Activated naive CD4-positive, alpha-beta T cell treated with Interleukin-2 at 50 U/mL for 16 hours (primary cell): Measurements from ENCODE around the gene MTA2.

Source experiments
- DNase-seq: peaks from one replicate; pipeline ENCODE4 v3.0.0-alpha.2; 2020

Gene MTA2

DNA sequence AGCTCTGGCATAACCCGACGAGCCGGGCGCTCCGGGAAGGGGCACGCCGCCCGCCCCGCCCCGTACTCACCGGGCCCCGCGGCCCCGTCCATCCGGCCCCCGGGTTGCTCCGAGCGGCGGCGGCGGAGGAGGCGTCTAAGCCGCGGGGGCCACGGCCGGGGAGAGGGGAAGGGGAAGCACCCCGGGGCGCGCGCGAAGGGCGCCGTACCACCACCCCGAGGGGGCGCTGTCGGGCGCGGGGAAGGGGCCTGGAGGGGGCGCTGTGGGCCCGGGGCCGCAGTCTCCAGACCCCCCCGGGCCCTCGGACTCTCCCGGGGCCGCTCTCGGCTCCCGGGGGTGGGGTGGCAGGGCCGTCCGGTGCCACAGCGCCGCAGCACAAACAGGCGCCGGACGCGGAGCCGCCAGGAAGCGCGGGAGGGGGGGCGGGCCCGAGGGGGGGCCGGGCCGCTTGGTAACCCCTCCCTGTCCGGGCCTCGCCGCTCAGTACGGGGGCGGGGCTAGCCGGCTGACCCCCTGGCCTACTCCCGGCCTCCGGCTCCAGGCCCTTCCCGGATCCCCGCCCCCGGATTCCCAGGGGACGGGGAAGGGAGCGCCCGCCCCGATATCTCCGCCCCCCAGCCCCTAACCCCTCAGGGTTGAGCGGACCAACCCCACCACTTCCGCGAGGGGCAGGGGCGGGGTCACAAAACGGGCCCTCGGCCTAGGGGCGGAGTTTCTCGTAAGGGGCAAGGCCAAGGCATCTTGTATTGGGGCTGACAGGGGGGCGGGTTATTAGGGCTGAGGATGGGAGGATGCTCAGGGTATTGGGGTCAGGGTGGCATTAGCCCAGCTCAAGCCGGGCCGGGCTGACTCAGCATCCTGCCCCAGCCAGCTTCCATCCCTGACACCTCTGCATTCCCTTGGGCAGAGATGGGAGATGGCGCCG, 11.0 kb upstream of the MTA2 start, which contains the start of the genes EML3 and ROM1:
EML3 (minus strand) TSS at position 410 of the 925 bp plus-strand sequence; CDS start at position 92, 318 bp downstream.
ROM1 (plus strand) TSS at position 892 of the 925 bp plus-strand sequence; CDS start at position 917, 25 bp downstream.
- peak; percentile 89 for DNase-seq

DNA sequence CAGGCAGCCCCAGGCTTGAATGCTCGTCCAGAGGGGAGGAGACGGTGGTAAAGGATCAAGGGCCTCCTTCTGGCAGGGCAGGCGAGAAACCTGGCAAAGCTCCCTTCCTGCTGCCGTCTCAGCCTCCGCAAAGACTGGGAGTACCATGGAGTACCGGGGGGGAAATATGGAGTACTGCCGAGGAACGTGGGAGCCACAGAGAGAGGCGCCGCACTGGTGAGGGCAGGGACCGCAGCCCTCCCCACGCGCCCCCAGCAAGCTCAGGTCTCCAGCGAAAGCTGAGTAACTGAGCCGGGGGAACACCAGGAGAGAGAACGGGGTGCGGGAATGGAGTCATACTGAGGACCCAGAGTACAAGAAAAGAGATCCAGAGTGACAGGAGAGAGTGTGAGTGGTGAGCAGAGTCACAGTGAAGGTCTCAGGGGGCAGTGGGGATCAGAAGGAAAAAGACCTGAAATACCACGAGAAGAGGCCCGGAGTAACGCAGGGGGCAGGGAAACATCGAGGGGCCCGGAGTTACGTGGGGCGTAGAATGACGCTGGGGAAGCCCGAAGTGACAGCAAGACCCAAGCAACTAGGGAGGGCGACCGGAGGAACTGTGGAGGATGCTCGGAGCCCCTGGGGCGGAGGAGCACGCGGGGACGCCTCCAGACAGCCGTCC, 10.2 kb upstream of the MTA2 start:
- DNase-seq: peak; percentile 64

DNA sequence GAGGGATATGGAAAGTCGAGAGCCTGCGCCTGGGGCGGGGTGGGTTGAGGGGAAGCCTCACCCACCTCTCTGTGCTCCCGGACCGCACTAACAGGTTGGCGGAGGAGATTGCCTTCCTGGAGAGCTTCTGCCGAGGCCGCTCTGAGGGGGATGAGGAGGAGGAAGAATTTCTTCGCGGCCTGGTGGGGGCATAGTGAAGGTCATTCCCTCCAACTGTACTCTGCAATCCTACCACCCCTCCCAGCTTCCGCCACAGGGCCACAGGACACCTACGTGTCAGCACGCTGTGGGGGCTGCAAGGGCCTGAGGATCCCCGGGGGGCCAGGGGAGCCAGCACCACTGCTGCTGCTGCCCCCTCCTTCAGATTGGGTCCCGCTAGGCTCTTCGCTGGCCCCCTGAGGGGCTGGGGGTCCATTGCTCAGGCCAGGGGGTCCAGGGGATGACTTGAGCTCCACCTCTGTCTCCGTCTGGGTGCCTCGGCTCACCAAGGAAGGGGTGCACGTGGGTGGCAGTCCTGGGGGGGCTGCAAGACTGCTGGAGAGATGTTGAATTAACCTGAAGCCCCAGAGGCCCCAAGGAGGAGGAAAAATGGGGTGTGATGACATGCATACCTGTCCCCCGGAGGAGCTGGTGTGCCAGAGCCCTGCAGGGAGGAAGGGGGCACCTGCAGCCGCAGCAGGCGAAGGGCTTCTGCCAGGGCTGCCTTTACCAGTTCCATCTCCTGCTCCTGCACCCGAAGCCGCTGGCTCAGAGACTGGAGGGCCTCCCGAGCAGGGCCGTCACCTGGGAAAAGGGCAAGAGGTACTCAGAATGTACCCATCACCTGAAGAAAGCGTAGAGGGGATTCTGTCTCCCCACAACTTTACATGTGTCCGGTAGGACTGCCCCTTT, 9.4 kb upstream of the MTA2 start:
- DNase-seq: no peak

DNA sequence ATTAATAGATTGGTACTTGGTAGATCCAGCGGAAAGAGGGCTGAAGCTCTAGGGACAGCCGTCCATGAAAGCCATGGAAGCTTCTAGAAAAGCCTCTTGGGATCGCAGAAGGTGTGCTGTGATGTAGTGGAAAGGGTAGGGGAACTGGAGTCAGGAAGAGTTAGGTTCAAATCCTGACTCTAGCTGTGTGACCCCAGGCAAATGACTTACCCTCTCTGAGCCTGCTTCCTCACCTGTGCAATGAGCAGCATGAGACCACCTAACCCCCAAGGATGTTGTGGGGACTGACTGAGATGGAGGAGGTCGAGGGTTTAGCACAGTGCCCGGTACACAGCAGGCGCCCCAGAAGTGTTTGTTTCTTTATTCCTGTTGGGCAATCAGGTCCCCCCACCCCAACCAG, 8.7 kb upstream of the MTA2 start:
- DNase-seq: no peak

DNA sequence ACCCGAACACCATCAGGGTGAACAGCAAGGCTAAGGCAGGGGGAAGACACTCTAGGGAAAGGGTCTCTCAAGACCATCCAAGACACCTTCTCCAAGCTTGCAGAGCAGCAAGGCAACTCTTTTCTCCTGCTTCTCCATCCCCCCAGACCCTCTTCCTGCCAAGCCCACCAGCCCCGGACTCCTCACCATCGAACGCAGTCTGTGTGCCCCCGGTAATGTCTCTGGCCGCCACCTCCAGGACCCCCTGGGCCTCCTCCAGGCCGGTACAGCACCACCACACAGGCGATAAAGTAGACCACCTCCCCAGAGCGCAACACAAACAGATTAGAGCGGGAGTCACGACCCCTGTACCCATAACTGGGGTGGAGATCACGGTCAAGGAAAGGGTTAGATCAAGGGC, 7.1 kb upstream of the MTA2 start:
- no peak for DNase-seq

DNA sequence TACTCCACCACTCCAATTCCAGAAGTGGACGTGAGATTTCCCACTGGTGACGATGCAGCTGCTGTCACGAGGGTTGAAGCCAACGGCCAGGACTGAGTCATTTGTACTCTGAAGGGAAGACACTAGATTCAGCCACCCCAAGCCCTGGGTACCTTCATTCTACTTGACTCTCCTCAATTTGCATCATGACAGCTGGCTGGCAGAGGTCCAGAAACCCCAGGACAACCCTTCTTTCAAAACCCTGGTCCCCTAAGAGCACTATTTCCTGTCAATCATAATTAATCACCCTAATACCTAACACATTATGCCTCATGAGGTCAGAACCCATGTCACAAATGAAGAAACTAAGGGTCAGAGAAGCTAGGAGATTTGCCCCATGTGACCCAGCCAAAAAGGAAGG, 6.0 kb upstream of the MTA2 start:
- DNase-seq: no peak

DNA sequence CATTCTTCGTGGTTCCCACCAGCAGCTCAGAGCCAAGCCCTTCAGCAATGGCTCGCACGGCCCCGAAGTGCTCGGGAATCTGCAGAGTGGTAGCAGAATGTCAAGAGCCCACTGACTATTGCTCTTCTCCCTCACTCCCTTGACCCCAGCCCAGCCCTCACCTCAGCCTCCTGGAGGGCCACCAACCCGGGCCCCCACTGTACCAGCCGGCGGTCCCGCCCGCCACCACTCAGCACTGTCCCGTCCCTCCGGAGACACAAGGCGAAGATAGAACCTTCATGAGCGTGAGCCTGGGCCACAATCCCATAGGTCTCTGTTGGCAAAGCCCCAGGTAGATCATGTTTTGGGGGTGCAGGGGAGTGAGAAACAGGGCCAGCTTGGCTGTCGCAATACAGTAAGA, 4.2 kb upstream of the MTA2 start:
- no peak for DNase-seq

DNA sequence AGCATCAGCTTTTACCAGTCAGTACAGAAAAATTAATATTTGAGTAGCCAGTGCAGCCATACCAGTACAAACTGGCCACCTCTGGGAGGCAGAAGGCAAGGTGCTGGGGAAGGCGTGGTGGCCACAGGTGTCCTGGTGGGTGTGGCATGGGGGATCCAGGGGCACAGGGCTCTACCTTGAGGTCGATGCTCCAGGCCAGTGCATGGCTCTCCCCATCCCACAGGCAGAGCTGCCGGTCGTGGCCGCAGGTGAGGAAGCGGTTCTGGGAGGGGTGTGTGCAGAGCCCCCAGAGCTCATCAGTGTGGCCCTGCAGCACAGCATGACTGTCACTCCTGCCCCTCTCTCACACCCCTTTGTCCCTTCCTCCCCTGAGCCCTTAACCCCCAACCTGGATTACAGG, 3.8 kb upstream of the MTA2 start:
- DNase-seq: no peak

DNA sequence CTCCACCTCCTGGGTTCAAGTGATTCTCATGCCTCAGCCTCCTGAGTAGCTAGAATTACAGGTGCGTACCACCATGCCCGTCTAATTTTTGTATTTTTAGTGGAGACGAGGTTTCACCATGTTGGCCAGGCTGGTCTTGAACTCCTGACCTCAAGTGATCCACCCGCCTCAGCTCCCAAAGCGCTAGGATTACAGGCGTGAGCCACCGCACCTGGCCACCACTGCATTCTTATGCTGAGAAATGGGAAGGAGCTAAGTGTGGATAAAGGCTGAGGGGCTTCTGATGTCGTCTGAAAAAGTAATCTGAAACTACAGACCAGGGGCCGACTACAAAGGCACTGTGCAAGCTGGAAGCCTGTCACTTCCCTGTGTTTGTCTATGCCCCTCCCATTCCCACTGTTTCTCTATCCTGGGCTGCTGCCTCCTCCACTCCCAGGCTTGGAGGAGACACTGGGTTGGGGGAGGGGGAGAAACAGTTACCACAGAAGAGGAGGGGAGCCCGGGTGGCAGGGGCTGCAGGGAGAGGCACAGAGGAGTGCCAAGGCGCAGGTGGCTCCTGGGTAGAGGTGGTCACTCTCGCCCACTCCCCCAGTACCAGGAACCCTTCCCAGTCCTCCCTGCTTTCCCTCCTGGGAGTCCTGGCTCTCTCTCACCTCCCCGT, 2.9 kb upstream of the MTA2 start:
- DNase-seq: no peak

DNA sequence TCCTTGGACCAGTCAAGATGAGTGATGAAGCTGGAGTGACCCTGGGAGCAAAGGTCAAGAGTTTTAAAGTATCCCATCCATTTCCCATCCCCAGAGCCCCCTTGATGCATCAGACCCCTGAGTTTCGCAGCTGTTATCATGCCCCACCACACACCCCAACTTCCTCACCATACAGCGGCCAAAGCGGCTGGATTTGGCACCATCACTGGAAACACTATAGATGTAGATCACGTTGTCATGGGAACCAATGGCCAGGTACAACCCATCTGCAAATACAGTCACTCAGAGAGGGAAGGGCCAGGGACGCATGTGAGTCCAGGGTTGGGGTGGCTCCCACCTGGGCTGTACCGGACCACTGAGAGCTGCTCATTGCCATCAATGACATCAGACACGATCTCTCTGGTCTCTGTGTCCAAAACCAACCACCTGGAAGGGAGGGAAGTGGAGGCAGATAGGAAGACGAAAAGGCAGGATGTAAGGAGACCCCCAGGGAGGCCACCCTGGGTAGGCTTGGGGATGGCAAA, 2.2 kb upstream of the MTA2 start:
- DNase-seq: no peak

DNA sequence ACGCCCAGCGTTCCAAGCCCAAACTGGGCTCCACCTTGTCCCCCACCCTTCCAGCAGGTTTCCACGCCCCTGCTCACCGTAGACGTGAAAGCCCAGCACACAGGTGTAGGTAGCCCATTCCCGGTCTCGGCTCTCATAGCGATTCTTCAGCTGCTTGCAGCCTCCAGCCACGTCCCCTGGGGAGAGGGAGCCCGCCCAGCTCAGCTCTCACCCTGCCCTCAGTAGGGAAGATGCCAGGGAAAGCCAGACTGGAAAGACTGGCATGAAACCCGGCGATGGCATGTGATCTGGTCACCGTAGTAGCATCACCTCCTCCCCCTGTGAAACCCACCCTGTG, 1.4 kb upstream of the MTA2 start:
- no peak for DNase-seq

DNA sequence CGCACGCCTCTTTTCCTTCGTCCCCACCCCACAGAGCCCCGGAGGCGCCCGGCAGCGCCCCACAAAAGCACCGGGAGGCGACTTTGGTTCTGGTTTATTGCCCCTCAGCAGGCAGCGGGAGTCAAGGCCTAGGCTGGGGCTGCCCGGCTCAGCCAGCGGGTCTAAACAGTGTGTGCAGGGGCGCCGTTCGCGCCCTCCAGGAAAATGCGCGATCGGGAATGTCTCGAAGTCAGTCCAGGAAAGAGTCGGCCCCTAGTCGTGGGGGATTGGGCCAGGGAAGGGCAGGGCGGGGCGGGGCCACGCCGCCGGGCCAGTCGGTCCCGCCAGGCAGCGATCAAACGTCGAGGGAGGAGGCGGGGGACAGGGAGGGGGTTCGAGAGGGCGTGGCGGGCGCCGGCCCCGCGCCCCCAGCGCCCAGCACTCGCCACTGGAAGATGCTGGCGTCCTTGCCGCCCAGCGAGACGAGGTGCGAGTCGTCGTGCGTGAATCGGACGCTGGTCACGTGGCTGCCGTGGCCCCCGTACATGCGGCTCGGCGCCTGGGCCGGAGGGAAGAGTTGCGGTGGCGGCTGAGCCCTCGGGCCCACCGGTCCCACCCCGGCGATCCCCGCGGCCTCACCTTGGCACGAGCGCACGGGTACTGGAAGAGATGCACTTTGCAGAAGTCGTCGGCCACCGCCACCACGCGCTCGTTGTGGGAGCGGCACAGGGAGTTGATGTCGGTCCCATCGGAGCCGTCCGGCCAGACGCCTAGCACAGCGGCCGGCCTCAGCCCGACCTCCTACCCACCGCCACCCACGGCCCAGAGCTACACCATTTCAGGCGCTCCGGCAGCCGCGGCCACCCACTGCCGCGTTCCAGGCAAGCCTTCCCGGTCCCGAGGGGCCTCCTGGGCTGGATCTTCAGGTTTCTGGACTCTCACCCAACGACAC, 741 bp upstream of the MTA2 start:
- no peak for DNase-seq

DNA sequence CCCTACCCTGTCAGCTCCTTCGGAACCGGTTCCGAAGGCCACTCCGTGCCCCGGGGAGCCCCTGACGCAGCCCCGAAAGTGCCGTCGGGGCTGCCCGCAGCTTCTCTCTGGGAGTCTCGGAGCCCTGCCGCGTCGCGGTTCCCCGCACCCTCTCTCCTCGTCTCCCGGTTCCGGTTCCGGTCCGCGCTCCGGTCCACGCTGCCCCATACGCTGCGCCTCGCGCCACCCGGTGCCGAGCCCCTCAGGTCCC, 618 bp downstream of the MTA2 start:
- peak; percentile 56 for DNase-seq

DNA sequence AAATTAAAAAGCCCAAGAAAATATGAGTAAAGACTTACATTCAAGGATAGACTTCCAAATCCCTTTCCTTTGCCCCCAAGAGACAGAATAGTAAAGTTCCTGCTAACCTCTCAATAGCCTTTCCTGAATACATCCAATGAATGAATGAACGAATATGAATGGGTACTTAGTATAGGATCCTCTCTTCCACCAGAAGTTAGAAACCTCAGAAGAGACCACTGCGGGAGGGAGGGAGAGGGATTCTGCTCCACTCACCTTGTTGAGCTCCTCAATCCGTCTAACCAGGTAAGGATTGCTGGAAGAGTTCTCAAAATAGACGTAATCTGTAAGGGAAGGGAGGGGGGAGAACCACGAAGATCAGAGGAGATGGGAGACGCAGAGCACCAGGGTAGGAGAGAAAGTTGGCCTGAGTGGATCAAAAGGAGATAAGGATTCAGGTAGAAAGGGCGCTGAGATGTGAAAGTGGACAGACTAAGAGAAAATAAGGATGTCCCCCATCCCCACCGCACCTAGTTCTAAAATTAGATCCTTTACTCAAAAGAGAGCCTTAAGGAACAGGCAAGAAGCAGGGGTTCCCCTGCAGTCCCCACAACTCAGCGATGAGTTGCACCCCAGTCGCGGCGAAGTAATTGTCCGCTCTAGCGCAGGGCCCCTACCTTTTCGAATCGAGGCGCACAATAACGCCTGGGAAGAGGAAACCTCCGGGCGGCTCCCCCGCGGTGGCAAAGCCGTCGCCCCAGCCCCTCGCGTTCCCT, 1.1 kb downstream of the MTA2 start:
- DNase-seq: peak; percentile 43

DNA sequence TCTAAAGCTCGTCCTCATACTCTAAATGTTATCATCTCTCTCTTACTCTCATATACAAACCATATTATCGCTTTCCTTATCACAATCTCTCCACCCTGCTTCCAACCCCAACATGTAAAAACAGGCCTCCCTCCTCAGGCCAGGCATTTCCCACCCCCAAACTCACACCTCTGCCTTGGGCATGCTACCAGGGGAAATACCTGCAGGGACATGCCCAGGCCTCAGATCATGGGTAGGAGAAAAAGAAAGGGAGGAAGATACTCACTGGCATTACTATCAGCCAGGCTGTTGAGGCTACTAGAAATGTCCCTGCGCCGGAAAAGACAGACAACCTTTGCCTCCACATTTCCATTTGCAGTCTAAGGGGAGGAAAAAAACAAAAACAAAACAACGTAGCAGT, 1.8 kb downstream of the MTA2 start:
- no peak for DNase-seq

DNA sequence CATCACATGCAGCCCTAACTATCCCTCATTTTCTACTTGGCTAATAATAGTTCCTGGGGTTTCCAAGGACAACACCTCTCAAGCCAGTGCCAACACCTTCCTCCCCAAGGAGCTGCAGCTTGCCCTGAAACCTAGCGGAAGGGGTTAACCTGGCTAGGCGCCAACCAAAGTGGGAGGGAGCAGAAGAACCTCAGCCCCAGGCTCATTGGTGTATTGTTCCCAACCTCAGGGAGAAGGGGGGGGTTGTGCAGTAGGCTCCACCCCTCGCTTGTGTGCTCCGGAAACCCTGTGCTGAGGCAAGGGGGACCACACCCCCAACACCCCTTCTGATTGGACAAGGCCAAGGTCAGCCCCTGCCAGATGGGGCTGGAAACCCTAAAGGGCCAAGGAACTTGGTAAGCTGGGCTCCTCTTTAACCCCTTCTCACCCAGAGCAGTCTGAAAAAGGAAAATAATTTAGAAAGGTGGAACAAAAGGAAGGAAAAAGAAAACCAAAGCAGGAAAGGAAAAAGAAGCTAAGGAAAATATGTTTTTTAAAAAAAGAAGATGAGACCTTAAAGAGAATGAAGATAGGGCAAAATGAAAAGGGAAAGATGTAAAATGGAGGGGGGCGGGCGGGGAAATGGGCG, 2.5 kb downstream of the MTA2 start:
- peak; percentile 96 for DNase-seq

DNA sequence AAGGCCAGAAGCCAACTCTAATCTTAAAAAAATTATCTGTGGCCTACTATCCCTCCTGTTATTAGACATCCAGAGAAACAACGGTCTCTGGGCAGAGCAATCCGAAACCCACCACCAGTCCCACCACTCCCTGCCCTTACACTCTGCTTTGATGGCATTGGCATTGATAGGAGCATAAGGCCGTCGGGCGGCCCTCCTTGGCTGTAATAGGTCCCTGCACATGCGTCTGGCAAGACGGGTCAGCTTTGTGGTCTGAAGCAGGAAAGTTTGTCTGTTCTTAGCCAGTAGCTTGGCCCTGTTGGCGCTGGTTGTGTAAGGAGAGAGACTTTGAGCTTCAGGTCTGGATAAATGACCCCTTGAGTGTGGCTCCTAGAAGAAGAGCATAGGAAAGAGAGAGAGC, 6.5 kb downstream of the MTA2 start:
- no peak for DNase-seq

DNA sequence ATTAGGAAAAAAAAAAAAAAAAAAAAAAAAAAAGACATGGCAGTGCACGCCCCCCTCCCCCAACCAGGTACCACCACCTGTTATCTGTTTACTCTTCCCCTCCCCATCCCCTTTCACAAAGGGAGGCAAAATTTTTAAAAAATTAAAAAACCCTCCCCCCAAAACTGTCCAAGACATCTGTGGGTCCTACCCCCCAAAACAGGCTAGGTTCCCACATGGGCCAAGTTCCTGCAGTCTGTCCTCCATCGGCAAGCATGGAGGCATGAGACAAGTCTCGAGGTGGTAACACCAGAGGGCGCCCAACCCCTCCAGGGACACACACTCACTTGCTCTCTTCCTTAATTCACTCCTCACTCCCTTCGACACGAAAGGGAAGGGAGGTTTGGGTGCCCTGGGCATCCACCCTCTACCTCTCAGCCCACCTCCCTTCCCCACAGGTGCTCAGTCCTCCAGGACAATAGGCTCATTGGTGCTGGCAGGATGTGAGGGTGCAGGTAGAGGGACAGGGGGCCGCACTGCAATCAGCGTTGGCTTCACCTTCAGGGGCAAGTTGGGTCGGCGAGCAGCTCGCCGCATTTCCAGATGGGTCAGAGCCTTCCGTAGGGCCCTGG, 8.1 kb downstream of the MTA2 start:
- peak; percentile 79 for DNase-seq

DNA sequence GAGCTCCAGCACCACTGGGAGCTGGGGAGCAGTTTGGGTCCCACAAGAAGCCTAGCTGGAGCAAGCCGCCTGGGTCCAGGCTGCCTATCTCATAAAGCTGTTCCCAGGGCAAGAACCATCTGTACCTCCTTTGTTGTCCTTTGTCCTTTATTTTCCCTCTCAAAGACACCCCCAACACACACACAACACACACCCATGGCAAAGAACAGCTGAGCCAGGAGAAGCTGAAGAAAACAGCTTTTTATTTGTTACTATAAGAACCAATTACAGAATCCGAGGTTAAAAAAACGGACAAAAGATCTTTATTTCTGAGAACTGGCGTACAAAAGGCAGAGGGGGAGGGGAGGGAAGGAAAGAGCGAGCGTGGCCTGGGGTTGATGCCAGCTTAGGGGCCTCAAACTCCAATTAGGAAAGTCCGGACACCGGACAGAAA, 8.7 kb downstream of the MTA2 start:
- DNase-seq: no peak
